Fibroblast of villous mesenchyme (primary cell): ENCODE results near the gene ACOX2. TPM values are rescaled to one million over a fixed set of nuclear protein-coding genes. Genes with fewer than 3 reads are reported as not detected.

Experiments
- DNase-seq: peaks from one replicate; pipeline ENCODE4 v3.0.0-alpha.2; 2010; ENCODE audit warnings: low read depth
- H3K4me3 ChIP-seq: 2 replicates; pipeline ENCODE4 v1.5.1; 2011; ENCODE audit warnings: low read depth, mild to moderate bottlenecking, low read length
- total RNA-seq: library from RNA; depleted of rRNA; stranded (reverse); fragments of >200 nt; gene quantifications from 2 replicates; pipeline ENCODE4 v1.2.3, GENCODE V29; 2012
- TF ChIP-seq, protein P1 (sequence below): IDR thresholded peaks from 2 replicates; pipeline ENCODE4 v1.5.1; 2012; ENCODE audit warnings: low read depth, mild to moderate bottlenecking, low read length; ENCODE audit not compliant: insufficient read depth

ACOX2 gene
- total RNA-seq, 1 donor = 12.1 TPM

DNA sequence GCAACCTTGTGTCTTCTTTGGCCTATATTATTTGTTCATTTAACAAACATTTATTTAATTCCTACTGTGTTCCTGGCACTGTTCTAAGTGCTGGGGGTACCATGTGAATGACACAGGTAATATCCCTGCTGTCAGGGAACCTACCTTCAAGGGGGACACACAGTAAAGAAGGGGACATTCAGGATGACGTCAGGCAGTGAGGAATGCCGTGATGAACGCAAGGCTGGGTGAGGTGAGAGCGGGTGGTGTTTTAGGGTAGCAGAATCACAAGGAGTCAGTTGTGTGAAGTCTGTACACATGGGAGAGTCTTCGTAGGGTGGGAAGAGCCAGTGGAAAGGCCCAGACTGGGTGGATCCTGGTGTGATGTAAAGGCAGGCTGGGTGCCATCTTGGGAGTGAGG lies 41.9 kb upstream of the ACOX2 start:
- TF ChIP-seq, protein P1, sequence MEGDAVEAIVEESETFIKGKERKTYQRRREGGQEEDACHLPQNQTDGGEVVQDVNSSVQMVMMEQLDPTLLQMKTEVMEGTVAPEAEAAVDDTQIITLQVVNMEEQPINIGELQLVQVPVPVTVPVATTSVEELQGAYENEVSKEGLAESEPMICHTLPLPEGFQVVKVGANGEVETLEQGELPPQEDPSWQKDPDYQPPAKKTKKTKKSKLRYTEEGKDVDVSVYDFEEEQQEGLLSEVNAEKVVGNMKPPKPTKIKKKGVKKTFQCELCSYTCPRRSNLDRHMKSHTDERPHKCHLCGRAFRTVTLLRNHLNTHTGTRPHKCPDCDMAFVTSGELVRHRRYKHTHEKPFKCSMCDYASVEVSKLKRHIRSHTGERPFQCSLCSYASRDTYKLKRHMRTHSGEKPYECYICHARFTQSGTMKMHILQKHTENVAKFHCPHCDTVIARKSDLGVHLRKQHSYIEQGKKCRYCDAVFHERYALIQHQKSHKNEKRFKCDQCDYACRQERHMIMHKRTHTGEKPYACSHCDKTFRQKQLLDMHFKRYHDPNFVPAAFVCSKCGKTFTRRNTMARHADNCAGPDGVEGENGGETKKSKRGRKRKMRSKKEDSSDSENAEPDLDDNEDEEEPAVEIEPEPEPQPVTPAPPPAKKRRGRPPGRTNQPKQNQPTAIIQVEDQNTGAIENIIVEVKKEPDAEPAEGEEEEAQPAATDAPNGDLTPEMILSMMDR = no peak

DNA sequence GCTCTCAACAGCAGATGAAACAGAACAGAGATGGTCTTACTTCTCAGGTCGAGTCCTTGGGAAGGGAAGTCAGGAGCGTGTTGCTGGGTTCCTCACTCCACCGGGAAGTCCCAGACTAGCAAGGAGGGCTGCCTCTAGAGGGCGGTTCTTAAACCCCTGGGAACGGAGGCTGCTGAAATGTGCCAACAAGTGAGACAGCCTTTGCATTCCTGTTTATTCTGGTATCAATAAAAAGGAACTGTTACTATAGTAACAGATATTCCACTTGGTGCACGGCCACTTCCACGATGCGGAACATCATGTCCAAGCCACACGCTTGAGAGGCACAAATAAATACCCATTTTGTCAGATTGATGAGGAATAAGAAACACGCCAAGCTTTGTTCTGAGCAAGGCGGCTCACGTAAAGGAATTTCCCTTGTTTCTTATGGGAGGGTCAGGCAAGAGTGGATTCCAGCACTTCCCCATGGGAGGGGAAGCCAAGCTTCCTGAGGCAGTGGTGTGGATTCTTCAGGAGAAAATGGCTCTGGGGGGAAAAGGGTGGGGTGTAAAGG lies 40.4 kb upstream of the ACOX2 start, which contains the start of gene FAM107A:
Gene FAM107A (minus strand): TSS at position 123 of the 553 bp plus-strand sequence. CDS start 7,531 bp downstream, outside the sequence.
- H3K4me3 ChIP-seq = no peak within 1 kb of the TSS
- peak; percentile 39 for DNase-seq
- TF ChIP-seq, protein P1 = peak; percentile 45

More for the DNA sequence above, 41.9 kb upstream of the ACOX2 start:
- no peak overlapping the region for H3K4me3 ChIP-seq
- DNase-seq = no peak

DNA sequence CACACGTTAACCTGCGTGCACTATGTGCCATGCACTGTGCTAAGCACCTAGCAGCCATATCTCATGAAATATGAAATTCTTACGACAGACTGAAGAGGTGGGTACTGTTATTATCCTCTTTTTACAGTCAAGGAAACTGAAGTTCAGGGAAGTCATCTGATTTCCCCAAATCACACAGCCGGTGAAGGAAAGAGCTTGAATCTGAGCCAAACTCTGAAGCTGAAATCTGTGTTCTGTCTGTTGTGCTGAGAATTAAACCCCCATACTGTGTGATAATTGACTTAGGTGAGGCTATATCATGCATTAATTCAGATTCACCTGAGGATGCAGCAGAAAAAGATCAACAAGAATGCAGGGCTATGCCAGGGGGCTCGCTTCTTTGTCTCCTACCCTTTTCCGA lies 39.7 kb upstream of the ACOX2 start:
- H3K4me3 ChIP-seq = no peak overlapping the region
- TF ChIP-seq, protein P1 = no peak
- no peak for DNase-seq

DNA sequence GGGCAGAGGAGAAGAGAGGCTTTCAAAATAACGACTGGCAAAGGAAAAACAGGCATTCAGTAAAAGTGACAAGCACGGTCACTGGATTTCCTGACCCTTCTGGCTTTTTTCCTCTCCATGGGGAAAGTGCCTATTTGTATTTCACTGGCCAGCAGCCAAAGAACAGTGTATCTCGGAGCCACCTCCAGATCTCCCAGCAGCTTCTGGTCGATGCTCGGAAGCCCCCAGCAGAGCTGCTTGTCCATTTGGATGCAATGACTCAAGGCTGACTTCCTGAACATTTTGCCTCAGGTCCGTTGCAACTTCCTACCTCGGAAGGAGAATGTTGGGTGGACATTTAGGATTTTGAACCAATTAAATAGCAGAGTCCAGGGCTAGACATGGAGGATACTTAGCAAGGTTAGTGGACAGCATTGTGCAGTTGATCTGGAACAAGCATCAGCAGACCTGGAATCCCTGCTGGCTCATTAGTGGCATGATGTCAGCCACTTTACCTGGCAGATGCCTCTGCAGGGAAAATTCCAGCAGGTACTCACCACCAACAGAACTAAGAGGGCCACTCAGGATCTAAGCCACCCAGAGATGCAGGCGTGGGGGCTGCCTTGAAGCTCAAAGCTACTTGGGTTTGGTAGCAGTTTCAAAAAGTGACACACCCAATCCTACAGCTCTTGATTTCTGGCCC lies 39.1 kb upstream of the ACOX2 start:
- TF ChIP-seq, protein P1 = no peak
- no peak for DNase-seq
- H3K4me3 ChIP-seq = no peak overlapping the region

DNA sequence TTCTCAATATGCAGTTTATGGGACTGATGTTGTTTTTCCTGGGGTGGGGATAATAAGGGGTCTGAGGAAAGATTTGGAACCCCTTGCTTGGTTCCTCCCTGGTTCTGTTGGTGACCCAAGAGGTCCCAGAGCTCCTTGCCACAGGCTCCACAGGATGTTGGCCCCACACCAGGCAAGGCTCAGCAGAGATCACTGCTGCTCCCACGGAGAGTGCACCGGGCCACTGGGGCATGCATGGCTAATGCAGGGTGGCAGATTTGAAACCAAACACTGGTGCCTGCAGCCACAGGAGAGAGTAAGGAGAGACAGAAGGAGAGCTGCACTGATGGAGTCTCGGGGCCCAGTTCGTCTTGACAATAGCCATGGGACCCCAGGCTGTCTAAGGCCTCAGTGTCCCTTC lies 37.7 kb upstream of the ACOX2 start:
- no peak overlapping the region for H3K4me3 ChIP-seq
- TF ChIP-seq, protein P1 = no peak

DNA sequence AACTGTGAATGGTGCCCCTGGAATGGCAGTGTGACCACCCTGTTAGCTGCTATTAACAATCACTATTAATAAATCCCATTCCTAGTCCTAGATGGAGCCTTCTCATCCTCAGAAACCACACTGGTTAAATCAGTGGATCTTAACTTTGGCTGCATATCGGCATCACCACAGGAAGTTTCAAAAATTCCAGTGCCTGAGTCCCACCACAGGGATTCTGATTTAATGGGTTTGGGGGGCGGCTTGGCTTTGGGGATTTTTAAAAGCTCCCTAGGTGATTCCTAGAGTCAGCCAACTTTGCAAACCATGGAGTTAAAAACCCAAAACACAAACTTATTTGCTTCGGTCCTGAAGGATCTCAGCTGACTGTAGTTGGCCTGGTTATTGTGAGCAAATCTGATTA lies 37.1 kb upstream of the ACOX2 start:
- no peak overlapping the region for H3K4me3 ChIP-seq
- no peak for DNase-seq
- TF ChIP-seq, protein P1 = no peak

More for the DNA sequence above, 37.7 kb upstream of the ACOX2 start:
- no peak for DNase-seq
